AG08395 (cell line): ENCODE results near the gene MAPT.
A peak's percentile ranks its signal among the peaks of the same experiment; 100 is the strongest.
"Not testable (repeated sequence)": the region's sequence is repeated elsewhere in the genome, so short reads cannot be mapped to it uniquely, and the experiment has no call there.

ENCODE experiments used
- DNase-seq: peaks from one replicate; pipeline ENCODE4 v3.0.0; 2012; ENCODE audit warnings: mixed read lengths, low spot score

Gene MAPT

GRCh38 chr17:45992904-45993303 is 98.5 kb downstream of the MAPT start:
- DNase-seq, result no peak

- no peak for DNase-seq
Observed at GRCh38 chr17:45993962-45994627, 99.7 kb downstream of the MAPT start.

DNA sequence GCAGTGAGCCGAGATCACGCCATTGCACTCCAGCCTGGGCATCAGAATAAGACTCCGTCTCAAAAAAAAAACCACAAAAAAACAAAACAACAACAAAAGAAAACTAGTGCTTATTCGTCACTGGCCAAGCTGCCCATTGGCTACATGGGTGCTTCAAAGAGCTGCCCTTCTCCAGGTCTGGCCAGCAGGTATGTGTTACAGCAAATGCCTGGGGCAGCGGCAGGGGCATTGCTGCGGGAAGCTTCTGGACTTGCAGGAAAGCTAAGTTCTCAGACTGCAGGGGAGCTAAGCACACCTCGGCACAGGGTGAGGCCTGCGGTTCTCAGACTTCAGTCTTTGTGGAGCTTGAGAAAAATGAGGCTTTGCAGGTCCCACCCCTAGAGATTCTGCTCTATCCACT is 100.6 kb downstream of the MAPT start:
- no peak for DNase-seq

DNA sequence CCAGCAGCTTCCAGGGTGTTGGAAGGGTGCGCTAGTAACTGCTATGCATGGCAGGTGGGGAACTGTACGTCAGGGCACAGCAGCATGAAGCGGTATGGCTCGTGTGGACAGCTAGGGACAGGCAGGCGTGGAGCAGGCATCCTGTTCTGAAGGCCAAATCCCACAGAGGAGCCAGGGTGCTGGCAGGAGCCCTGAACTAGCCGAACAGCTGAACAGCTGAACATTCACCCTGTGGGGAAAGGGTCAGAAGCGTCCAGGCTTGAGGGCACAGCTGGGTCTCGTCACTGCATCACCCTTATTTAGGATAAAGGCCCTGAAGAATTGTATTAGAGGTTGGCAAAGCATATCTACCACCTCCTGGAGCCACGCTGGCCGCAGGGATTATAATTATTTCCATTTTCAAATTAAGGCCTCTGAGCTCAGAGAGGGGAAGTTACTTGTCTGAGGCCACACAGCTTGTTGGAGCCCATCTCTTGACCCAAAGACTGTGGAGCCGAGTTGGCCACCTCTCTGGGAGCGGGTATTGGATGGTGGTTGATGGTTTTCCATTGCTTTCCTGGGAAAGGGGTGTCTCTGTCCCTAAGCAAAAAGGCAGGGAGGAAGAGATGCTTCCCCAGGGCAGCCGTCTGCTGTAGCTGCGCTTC is 101.4 kb downstream of the MAPT start:
- no peak for DNase-seq

- DNase-seq, result no peak
Observed at GRCh38 chr17:45996282-45996937, 102.1 kb downstream of the MAPT start.

DNA sequence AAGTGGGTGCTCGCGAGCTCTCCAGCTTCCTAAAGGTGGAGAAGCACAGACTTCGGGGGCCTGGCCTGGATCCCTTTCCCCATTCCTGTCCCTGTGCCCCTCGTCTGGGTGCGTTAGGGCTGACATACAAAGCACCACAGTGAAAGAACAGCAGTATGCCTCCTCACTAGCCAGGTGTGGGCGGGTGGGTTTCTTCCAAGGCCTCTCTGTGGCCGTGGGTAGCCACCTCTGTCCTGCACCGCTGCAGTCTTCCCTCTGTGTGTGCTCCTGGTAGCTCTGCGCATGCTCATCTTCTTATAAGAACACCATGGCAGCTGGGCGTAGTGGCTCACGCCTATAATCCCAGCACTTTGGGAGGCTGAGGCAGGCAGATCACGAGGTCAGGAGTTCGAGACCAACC is 102.8 kb downstream of the MAPT start:
- DNase-seq, result no peak

- DNase-seq, result peak; percentile 30
Observed at GRCh38 chr17:45997624-45998023, 103.3 kb downstream of the MAPT start.

DNA sequence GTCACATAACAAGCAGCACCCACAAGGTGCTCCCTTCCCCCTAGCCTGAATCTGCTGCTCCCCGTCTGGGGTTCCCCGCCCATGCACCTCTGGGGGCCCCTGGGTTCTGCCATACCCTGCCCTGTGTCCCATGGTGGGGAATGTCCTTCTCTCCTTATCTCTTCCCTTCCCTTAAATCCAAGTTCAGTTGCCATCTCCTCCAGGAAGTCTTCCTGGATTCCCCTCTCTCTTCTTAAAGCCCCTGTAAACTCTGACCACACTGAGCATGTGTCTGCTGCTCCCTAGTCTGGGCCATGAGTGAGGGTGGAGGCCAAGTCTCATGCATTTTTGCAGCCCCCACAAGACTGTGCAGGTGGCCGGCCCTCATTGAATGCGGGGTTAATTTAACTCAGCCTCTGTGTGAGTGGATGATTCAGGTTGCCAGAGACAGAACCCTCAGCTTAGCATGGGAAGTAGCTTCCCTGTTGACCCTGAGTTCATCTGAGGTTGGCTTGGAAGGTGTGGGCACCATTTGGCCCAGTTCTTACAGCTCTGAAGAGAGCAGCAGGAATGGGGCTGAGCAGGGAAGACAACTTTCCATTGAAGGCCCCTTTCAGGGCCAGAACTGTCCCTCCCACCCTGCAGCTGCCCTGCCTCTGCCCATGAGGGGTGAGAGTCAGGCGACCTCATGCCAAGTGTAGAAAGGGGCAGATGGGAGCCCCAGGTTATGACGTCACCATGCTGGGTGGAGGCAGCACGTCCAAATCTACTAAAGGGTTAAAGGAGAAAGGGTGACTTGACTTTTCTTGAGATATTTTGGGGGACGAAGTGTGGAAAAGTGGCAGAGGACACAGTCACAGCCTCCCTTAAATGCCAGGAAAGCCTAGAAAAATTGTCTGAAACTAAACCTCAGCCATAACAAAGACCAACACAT is 104.9 kb downstream of the MAPT start, which contains the start of gene STH:
TSS of gene STH (plus strand) at position 264 of the 913 bp plus-strand sequence. CDS start at position 294, 30 bp downstream.
- no peak for DNase-seq

DNA sequence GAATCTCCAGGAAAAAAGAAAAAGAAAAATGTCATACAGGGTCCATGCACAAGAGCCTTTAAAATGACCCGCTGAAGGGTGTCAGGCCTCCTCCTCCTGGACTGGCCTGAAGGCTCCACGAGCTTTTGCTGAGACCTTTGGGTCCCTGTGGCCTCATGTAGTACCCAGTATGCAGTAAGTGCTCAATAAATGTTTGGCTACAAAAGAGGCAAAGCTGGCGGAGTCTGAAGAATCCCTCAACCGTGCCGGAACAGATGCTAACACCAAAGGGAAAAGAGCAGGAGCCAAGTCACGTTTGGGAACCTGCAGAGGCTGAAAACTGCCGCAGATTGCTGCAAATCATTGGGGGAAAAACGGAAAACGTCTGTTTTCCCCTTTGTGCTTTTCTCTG is 105.5 kb downstream of the MAPT start:
- DNase-seq, result no peak

GRCh38 chr17:46000292-46000691 is 105.9 kb downstream of the MAPT start:
- no peak for DNase-seq

DNA sequence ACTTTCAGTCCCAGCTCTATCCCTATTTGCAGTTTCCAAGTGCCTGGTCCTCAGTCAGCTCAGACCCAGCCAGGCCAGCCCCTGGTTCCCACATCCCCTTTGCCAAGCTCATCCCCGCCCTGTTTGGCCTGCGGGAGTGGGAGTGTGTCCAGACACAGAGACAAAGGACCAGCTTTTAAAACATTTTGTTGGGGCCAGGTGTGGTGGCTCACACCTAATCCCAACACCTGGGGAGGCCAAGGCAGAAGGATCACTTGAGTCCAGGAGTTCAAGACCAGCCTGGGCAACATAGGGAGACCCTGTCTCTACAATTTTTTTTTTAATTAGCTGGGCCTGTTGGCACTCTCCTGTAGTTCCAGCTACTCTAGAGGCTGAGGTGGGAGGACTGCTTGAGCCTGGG is 106.4 kb downstream of the MAPT start:
- DNase-seq, result no peak

GRCh38 chr17:46001390-46002310 is 107.3 kb downstream of the MAPT start:
- no peak for DNase-seq

DNA sequence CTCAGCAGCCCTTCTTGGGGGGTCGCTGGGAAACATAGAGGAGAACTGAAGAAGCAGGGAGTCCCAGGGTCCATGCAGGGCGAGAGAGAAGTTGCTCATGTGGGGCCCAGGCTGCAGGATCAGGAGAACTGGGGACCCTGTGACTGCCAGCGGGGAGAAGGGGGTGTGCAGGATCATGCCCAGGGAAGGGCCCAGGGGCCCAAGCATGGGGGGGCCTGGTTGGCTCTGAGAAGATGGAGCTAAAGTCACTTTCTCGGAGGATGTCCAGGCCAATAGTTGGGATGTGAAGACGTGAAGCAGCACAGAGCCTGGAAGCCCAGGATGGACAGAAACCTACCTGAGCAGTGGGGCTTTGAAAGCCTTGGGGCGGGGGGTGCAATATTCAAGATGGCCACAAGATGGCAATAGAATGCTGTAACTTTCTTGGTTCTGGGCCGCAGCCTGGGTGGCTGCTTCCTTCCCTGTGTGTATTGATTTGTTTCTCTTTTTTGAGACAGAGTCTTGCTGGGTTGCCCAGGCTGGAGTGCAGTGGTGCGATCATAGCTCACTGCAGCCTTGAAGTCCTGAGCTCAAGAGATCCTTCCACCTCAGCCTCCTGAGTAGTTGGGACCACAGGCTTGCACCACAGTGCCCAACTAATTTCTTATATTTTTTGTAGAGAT is 108.1 kb downstream of the MAPT start:
- DNase-seq, result peak; percentile 82

- DNase-seq, result no peak
Observed at GRCh38 chr17:46002973-46003316, 108.6 kb downstream of the MAPT start.

- no peak for DNase-seq
Observed at GRCh38 chr17:46003907-46004748, 109.8 kb downstream of the MAPT start.

DNA sequence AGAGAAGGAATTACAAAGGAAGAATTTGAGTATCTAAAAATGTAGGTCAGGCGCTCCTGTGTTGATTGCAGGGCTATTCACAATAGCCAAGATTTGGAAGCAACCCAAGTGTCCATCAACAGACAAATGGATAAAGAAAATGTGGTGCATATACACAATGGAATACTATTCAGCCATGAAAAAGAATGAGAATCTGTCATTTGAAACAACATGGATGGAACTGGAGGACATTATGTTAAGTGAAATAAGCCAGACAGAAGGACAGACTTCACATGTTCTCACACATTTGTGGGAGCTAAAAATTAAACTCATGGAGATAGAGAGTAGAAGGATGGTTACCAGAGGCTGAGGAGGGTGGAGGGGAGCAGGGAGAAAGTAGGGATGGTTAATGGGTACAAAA is 111.7 kb downstream of the MAPT start:
- not testable (repeated sequence) for DNase-seq

- no peak for DNase-seq
Observed at GRCh38 chr17:46007461-46007965, 113.2 kb downstream of the MAPT start.

DNA sequence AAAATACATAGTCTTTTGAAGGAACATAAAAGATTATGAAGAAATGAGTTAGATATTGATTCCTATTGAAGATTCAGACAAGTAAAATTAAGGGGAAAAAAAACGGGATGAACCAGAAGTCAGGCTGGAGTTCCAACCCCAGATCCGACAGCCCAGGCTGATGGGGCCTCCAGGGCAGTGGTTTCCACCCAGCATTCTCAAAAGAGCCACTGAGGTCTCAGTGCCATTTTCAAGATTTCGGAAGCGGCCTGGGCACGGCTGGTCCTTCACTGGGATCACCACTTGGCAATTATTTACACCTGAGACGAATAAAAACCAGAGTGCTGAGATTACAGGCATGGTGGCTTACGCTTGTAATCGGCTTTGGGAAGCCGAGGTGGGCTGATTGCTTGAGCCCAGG is 114.2 kb downstream of the MAPT start:
- no peak for DNase-seq
